Trophoblast cell (in vitro differentiated cells and primary cell): ENCODE results near the gene PAK5.

Source experiments
- DNase-seq, 2 donors: peaks; one replicate each; pipeline ENCODE4 v3.0.0-alpha.2; 2016
- H2AFZ ChIP-seq: 2 replicates; pipeline ENCODE4 v1.6.1; 2013; ENCODE audit warnings: low read length, moderate library complexity, mild to moderate bottlenecking; ENCODE audit not compliant: insufficient read depth, poor library complexity
- H2AK5ac ChIP-seq: 2 replicates; pipeline ENCODE4 v1.6.1; 2013; ENCODE audit warnings: mild to moderate bottlenecking, low read length
- H2BK120ac ChIP-seq: 2 replicates; pipeline ENCODE4 v1.6.1; 2013; ENCODE audit warnings: low read length, mild to moderate bottlenecking, moderate library complexity; ENCODE audit not compliant: insufficient read depth, poor library complexity
- H2BK12ac ChIP-seq: 2 replicates; pipeline ENCODE4 v1.6.1; 2013; ENCODE audit warnings: mild to moderate bottlenecking, low read length, moderate library complexity
- H2BK5ac ChIP-seq: 2 replicates; pipeline ENCODE4 v1.6.1; 2013; ENCODE audit warnings: low read length, low read depth, moderate library complexity, mild to moderate bottlenecking; ENCODE audit not compliant: poor library complexity
- H3K14ac ChIP-seq: 2 replicates; pipeline ENCODE4 v1.6.1; 2013; ENCODE audit warnings: mild to moderate bottlenecking, low read length
- H3K18ac ChIP-seq: 2 replicates; pipeline ENCODE4 v1.6.1; 2013; ENCODE audit warnings: mild to moderate bottlenecking, low read length
- H3K23ac ChIP-seq: 2 replicates; pipeline ENCODE4 v1.6.1; 2013; ENCODE audit warnings: low read length
- H3K27ac ChIP-seq: 2 replicates; pipeline ENCODE4 v1.5.1; 2013; ENCODE audit warnings: low read depth, mild to moderate bottlenecking, inconsistent platforms, low read length, moderate library complexity
- H3K27me3 ChIP-seq: 2 replicates; pipeline ENCODE4 v1.6.1; 2013; ENCODE audit warnings: inconsistent platforms, mild to moderate bottlenecking, low read length, moderate library complexity; ENCODE audit not compliant: insufficient read depth
- H3K36me3 ChIP-seq, 2 experiments: 1 replicate in 1 of 2; 2 replicates in 1 of 2; pipeline ENCODE4 v1.6.1; 2013; ENCODE audit warnings: low read length in 2 of 2, mild to moderate bottlenecking in 2 of 2, moderate library complexity in 1 of 2; ENCODE audit not compliant: insufficient read depth in 2 of 2, control insufficient read depth in 1 of 2
- H3K4ac ChIP-seq: 2 replicates; pipeline ENCODE4 v1.6.1; 2013; ENCODE audit warnings: low read depth, mild to moderate bottlenecking, low read length, moderate library complexity
- H3K4me1 ChIP-seq, 2 experiments: 1 replicate in 1 of 2; 2 replicates in 1 of 2; pipeline ENCODE4 v1.6.1; 2013; ENCODE audit warnings: low read length in 2 of 2, mild to moderate bottlenecking in 2 of 2, moderate library complexity in 1 of 2; ENCODE audit not compliant: insufficient read depth in 2 of 2, control insufficient read depth in 1 of 2
- H3K4me2 ChIP-seq: 2 replicates; pipeline ENCODE4 v1.6.1; 2013; ENCODE audit warnings: inconsistent platforms, mild to moderate bottlenecking, low read length, moderate library complexity
- H3K4me3 ChIP-seq: 2 replicates; pipeline ENCODE4 v1.5.1; 2013; ENCODE audit warnings: mild to moderate bottlenecking, low read depth, low read length, inconsistent platforms
- H3K79me1 ChIP-seq: one replicate; pipeline ENCODE4 v1.6.1; 2013; ENCODE audit warnings: low read length
- H3K79me2 ChIP-seq: 2 replicates; pipeline ENCODE4 v1.6.1; 2013; ENCODE audit warnings: low read length, mild to moderate bottlenecking; ENCODE audit not compliant: control insufficient read depth, insufficient read depth, poor library complexity
- H3K9ac ChIP-seq: 2 replicates; pipeline ENCODE4 v1.6.1; 2013; ENCODE audit warnings: mild to moderate bottlenecking, low read length
- H3K9me3 ChIP-seq: 2 replicates; pipeline ENCODE4 v1.6.1; 2013; ENCODE audit warnings: low read depth, mild to moderate bottlenecking, control low read depth, inconsistent platforms, low read length; ENCODE audit not compliant: insufficient read depth
- H4K12ac ChIP-seq: 2 replicates; pipeline ENCODE4 v1.6.1; 2013; ENCODE audit warnings: low read depth, mild to moderate bottlenecking, low read length, moderate library complexity
- H4K8ac ChIP-seq: 2 replicates; pipeline ENCODE4 v1.6.1; 2013; ENCODE audit warnings: low read depth, mild to moderate bottlenecking, low read length, moderate library complexity
- H4K91ac ChIP-seq: one replicate; pipeline ENCODE4 v1.6.1; 2013; ENCODE audit warnings: low read depth, mild to moderate bottlenecking, low read length, moderate library complexity
- WGBS: extraction: QIAGEN DNeasy Blood & Tissue Kit; methylation state at CpG from one replicate; pipeline ENCODE4 v1.1.7; 2013; ENCODE audit warnings: missing lambda C conversion rate; ENCODE audit not compliant: insufficient read length, insufficient coverage; ENCODE audit errors: extremely low coverage; 5-methylcytosine and 5-hydroxymethylcytosine counted together

The PAK5 gene

GRCh38 chr20:9501473-9501872 lies 337.4 kb downstream of the PAK5 start:
- H2AFZ ChIP-seq, result no peak overlapping the region
- DNase-seq, result no peak
- H3K79me2 ChIP-seq, result no peaks in the 10 kb centered on the region
- no peak overlapping the region for H3K18ac ChIP-seq
- no peak overlapping the region for H4K8ac ChIP-seq
- H3K9ac ChIP-seq, result no peak overlapping the region
- H3K4me1 ChIP-seq, result no peaks in the 10 kb centered on the region
- no peak overlapping the region for H2BK5ac ChIP-seq
- no peak overlapping the region for H3K14ac ChIP-seq
- H3K4me2 ChIP-seq, result no peak overlapping the region
- no peak overlapping the region for H2AK5ac ChIP-seq
- H2BK12ac ChIP-seq, result no peak overlapping the region
- no peak overlapping the region for H4K91ac ChIP-seq
- peaks cover 5% of the 10 kb centered on the region for H3K9me3 ChIP-seq
- no peaks in the 10 kb centered on the region for H3K36me3 ChIP-seq
- no peak overlapping the region for H3K23ac ChIP-seq
- H4K12ac ChIP-seq, result no peak overlapping the region
- peaks cover 16% of the 10 kb centered on the region for H3K27me3 ChIP-seq
- no peaks in the 10 kb centered on the region for H3K79me1 ChIP-seq
- no peak overlapping the region for H3K4ac ChIP-seq
- H2BK120ac ChIP-seq, result no peak overlapping the region
- no peak overlapping the region for H3K27ac ChIP-seq
- H3K4me3 ChIP-seq, result no peak overlapping the region
- WGBS, result no CpG with 5 or more reads among the region's 2 CpGs

- no peak overlapping the region for H3K4me2 ChIP-seq
- no peak overlapping the region for H3K27ac ChIP-seq
- H3K4me3 ChIP-seq, result no peak overlapping the region
- H3K36me3 ChIP-seq, result no peaks in the 10 kb centered on the region
- no peak overlapping the region for H4K91ac ChIP-seq
- no peak overlapping the region for H3K23ac ChIP-seq
- H3K27me3 ChIP-seq, result peaks cover 4% of the 10 kb centered on the region
- H3K18ac ChIP-seq, result no peak overlapping the region
- no CpG with 5 or more reads among the region's 2 CpGs for WGBS
- H3K4me1 ChIP-seq, result no peaks in the 10 kb centered on the region
- no peak overlapping the region for H2BK5ac ChIP-seq
- no peaks in the 10 kb centered on the region for H3K9me3 ChIP-seq
- H4K8ac ChIP-seq, result no peak overlapping the region
- no peak overlapping the region for H2BK12ac ChIP-seq
- H3K14ac ChIP-seq, result no peak overlapping the region
- H2AK5ac ChIP-seq, result no peak overlapping the region
- no peak overlapping the region for H2AFZ ChIP-seq
- no peak overlapping the region for H3K9ac ChIP-seq
- no peak overlapping the region for H3K4ac ChIP-seq
- H2BK120ac ChIP-seq, result no peak overlapping the region
- peak; percentile 11 to 20 for DNase-seq
- no peaks in the 10 kb centered on the region for H3K79me1 ChIP-seq
- no peak overlapping the region for H4K12ac ChIP-seq
- H3K79me2 ChIP-seq, result no peaks in the 10 kb centered on the region
Measured at GRCh38 chr20:9500121-9500520, 338.8 kb downstream of the PAK5 start.

GRCh38 chr20:9499126-9499899 lies 339.6 kb downstream of the PAK5 start:
- no peak overlapping the region for H3K18ac ChIP-seq

DNA sequence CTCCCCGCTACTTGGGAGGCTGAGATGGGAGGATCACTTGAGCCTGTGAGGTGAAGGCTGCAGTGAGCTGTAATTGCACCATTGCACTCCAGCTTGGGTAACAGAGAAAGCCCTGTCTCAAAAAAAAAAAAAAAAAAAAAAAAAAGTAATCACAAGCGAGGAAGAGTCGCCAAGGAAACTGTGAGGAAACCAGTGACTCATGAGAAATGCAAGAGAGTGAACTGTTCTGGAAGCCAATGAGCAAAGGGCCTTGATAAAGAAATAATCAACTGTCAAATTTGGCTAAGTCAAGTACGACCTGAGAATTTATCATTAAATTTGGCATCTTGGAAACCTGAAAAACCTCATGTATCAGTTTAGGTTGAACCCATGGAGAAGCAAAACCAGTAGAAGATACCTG lies 340.6 kb downstream of the PAK5 start:
- no peak overlapping the region for H3K4ac ChIP-seq
- no peak overlapping the region for H4K91ac ChIP-seq

More at GRCh38 chr20:9499126-9499899, 339.6 kb downstream of the PAK5 start:
- Histone ChIP-seq H3K4me2 (no peak overlapping the region), H2BK5ac (no peak overlapping the region), H3K9me3 (no peaks in the 10 kb centered on the region), H3K14ac (no peak overlapping the region), H2AFZ (no peak overlapping the region), H2BK120ac (no peak overlapping the region), H3K4me1 (no peaks in the 10 kb centered on the region), H4K12ac (no peak overlapping the region), H3K4me3 (no peak overlapping the region), H3K23ac (no peak overlapping the region), H3K27me3 (no peaks in the 10 kb centered on the region), H3K79me2 (no peaks in the 10 kb centered on the region), H2BK12ac (no peak overlapping the region), H4K91ac (no peak overlapping the region), H3K9ac (no peak overlapping the region), H4K8ac (no peak overlapping the region), H3K36me3 (no peaks in the 10 kb centered on the region), H3K4ac (no peak overlapping the region), H3K27ac (no peak overlapping the region), H2AK5ac (no peak overlapping the region), H3K79me1 (no peaks in the 10 kb centered on the region)
- DNase-seq, result no peak
- no CpG with 5 or more reads among the region's 5 CpGs for WGBS

More for the DNA sequence above, 340.6 kb downstream of the PAK5 start:
- WGBS, result no CpG with 5 or more reads among the region's 4 CpGs
- H3K27me3 ChIP-seq, result no peaks in the 10 kb centered on the region
- H3K79me2 ChIP-seq, result no peaks in the 10 kb centered on the region
- no peak overlapping the region for H3K9ac ChIP-seq
- no peaks in the 10 kb centered on the region for H3K9me3 ChIP-seq
- no peak overlapping the region for H3K18ac ChIP-seq
- H3K27ac ChIP-seq, result no peak overlapping the region
- no peaks in the 10 kb centered on the region for H3K79me1 ChIP-seq
- H3K36me3 ChIP-seq, result no peaks in the 10 kb centered on the region
- H2AK5ac ChIP-seq, result no peak overlapping the region
- no peak for DNase-seq
- no peak overlapping the region for H3K4me2 ChIP-seq
- no peak overlapping the region for H2AFZ ChIP-seq
- no peak overlapping the region for H2BK12ac ChIP-seq
- no peak overlapping the region for H3K4me3 ChIP-seq
- H3K23ac ChIP-seq, result no peak overlapping the region
- H4K12ac ChIP-seq, result no peak overlapping the region
- no peak overlapping the region for H2BK120ac ChIP-seq
- H4K8ac ChIP-seq, result no peak overlapping the region
- no peak overlapping the region for H3K14ac ChIP-seq
- H2BK5ac ChIP-seq, result no peak overlapping the region
- H3K4me1 ChIP-seq, result no peaks in the 10 kb centered on the region
